Gastrocnemius medialis (tissue), 4 donors: ENCODE data around the gene KIF18B.

ENCODE experiments used
- POLR2A ChIP-seq, 2 donors: fragments of 450-650 bp; IDR thresholded peaks; one replicate each; pipeline ENCODE4 v1.6.1; 2017; ENCODE audit warnings: antibody characterized with exemption in 2 of 2, mild to moderate bottlenecking in 2 of 2, moderate library complexity in 2 of 2
- TF ChIP-seq, protein P1 (sequence below), 5 experiments: fragments of 450-650 bp in 3 of 5; fragments of 200-600 bp in 2 of 5; sonication (generic) in 2 of 5; IDR thresholded peaks in 4 of 5; conservative IDR thresholded peaks in 1 of 5; 1 replicate in 4 of 5; 2 replicates in 1 of 5; pipeline ENCODE4 v1.5.1; 2016 to 2019; ENCODE audit warnings: antibody characterized with exemption in 5 of 5, mild to moderate bottlenecking in 3 of 5, moderate library complexity in 3 of 5

- TF ChIP-seq, protein P1, sequence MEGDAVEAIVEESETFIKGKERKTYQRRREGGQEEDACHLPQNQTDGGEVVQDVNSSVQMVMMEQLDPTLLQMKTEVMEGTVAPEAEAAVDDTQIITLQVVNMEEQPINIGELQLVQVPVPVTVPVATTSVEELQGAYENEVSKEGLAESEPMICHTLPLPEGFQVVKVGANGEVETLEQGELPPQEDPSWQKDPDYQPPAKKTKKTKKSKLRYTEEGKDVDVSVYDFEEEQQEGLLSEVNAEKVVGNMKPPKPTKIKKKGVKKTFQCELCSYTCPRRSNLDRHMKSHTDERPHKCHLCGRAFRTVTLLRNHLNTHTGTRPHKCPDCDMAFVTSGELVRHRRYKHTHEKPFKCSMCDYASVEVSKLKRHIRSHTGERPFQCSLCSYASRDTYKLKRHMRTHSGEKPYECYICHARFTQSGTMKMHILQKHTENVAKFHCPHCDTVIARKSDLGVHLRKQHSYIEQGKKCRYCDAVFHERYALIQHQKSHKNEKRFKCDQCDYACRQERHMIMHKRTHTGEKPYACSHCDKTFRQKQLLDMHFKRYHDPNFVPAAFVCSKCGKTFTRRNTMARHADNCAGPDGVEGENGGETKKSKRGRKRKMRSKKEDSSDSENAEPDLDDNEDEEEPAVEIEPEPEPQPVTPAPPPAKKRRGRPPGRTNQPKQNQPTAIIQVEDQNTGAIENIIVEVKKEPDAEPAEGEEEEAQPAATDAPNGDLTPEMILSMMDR (IDR thresholded peaks at IDR 0.05 in 4 of 5, conservative IDR thresholded peaks at IDR 0.05 in 1 of 5): peak in 3 of 5 experiments; percentile 16 to 42 (median 22)
- no peak for TF ChIP-seq POLR2A (IDR thresholded peaks at IDR 0.05)
Measured at GRCh38 chr17:44911133-44912001, 36.2 kb downstream of the KIF18B start.
